GM23338 (cell line): Measurements from ENCODE around the gene TMTC2. TPM values are rescaled to one million over a fixed set of nuclear protein-coding genes. Genes with fewer than 3 reads are reported as not detected.

ENCODE experiments used
- ATAC-seq: fragments of 200-7000 bp; cut with Tn5 transposase; 3 replicates; pipeline ENCODE4 v1.9.1; 2020
- DNase-seq: peaks from one replicate; pipeline ENCODE4 v3.0.0-alpha.2; 2015; ENCODE audit warnings: low spot score
- H2AFZ ChIP-seq: fragments of 200-600 bp; sonication (generic); 2 replicates; pipeline ENCODE4 v1.8.0; 2016; ENCODE audit warnings: antibody characterized with exemption, mild to moderate bottlenecking, moderate library complexity
- H3F3A ChIP-seq: fragments of 200-600 bp; sonication (generic); replicated peaks from 2 replicates; pipeline ENCODE4 v1.8.0; 2017; ENCODE audit warnings: antibody characterized with exemption, mixed run types, low read depth
- H3K27ac ChIP-seq: fragments of 200-600 bp; sonication (generic); 2 replicates; pipeline ENCODE4 v1.6.1; 2016; ENCODE audit warnings: low read depth
- H3K27me3 ChIP-seq: fragments of 200-600 bp; sonication (generic); 2 replicates; pipeline ENCODE4 v1.8.0; 2016; ENCODE audit warnings: mild to moderate bottlenecking, mixed run types, moderate library complexity; ENCODE audit not compliant: insufficient read depth
- H3K36me3 ChIP-seq: fragments of 200-600 bp; sonication (generic); 2 replicates; pipeline ENCODE4 v1.8.0; 2016; ENCODE audit warnings: mild to moderate bottlenecking; ENCODE audit not compliant: insufficient read depth
- H3K4me1 ChIP-seq: fragments of 200-600 bp; sonication (generic); 2 replicates; pipeline ENCODE4 v1.8.0; 2016; ENCODE audit warnings: mild to moderate bottlenecking, moderate library complexity; ENCODE audit not compliant: insufficient read depth
- H3K4me2 ChIP-seq: fragments of 200-600 bp; sonication (generic); 2 replicates; pipeline ENCODE4 v1.7.1; 2017; ENCODE audit warnings: mixed run types
- H3K4me3 ChIP-seq: fragments of 200-600 bp; sonication (generic); 2 replicates; pipeline ENCODE4 v1.6.1; 2016; ENCODE audit warnings: mixed run types
- H3K79me2 ChIP-seq: fragments of 200-600 bp; sonication (generic); replicated peaks from 2 replicates; pipeline ENCODE4 v1.8.0; 2017; ENCODE audit warnings: mild to moderate bottlenecking; ENCODE audit not compliant: insufficient read depth
- H3K9me2 ChIP-seq: fragments of 200-600 bp; sonication (generic); 2 replicates; pipeline ENCODE4 v1.8.0; 2017; ENCODE audit not compliant: insufficient read depth
- H4K20me1 ChIP-seq: fragments of 200-600 bp; sonication (generic); replicated peaks from 2 replicates; pipeline ENCODE4 v1.8.0; 2017; ENCODE audit warnings: mild to moderate bottlenecking; ENCODE audit not compliant: insufficient read depth
- H3K27ac Mint-ChIP-seq: 2 replicates; pipeline ENCODE4 v1.8.0; 2020; ENCODE audit warnings: inconsistent platforms, mild to moderate bottlenecking, moderate library complexity, mixed read lengths
- H3K27me3 Mint-ChIP-seq: 3 replicates; pipeline ENCODE4 v1.8.0; 2022; ENCODE audit warnings: low read depth, mild to moderate bottlenecking, moderate library complexity, mixed read lengths, inconsistent platforms; ENCODE audit not compliant: insufficient read depth, poor library complexity
- H3K36me3 Mint-ChIP-seq: 3 replicates; pipeline ENCODE4 v1.8.0; 2021; ENCODE audit warnings: low read depth, mild to moderate bottlenecking, inconsistent platforms, moderate library complexity, mixed read lengths
- H3K4me1 Mint-ChIP-seq: 3 replicates; pipeline ENCODE4 v1.8.0; 2020; ENCODE audit warnings: mild to moderate bottlenecking, inconsistent platforms, mixed read lengths
- H3K4me3 Mint-ChIP-seq: 3 replicates; pipeline ENCODE4 v1.8.0; 2021; ENCODE audit warnings: moderate library complexity, mild to moderate bottlenecking, inconsistent platforms, mixed read lengths
- H3K9me3 Mint-ChIP-seq: 3 replicates; pipeline ENCODE4 v1.8.0; 2020; ENCODE audit warnings: moderate library complexity, mild to moderate bottlenecking, inconsistent platforms, mixed read lengths
- JUNB ChIP-seq: IDR thresholded peaks from one replicate; pipeline ENCODE4 v1.6.1; 2016; ENCODE audit warnings: antibody characterized with exemption; ENCODE audit not compliant: unreplicated experiment
- NANOG ChIP-seq: IDR thresholded peaks from 2 replicates; pipeline ENCODE4 v1.6.1; 2016; ENCODE audit warnings: antibody characterized with exemption, borderline replicate concordance
- POLR2AphosphoS5 ChIP-seq: IDR thresholded peaks from 2 replicates; pipeline ENCODE4 v1.6.1; 2016; ENCODE audit warnings: antibody characterized with exemption, low read depth
- STAT1 ChIP-seq: IDR thresholded peaks from one replicate; pipeline ENCODE4 v1.6.1; 2016; ENCODE audit warnings: antibody characterized with exemption; ENCODE audit not compliant: unreplicated experiment
- ZNF114 ChIP-seq: fragments of 250-450 bp; sonication (Bioruptor Pico); IDR thresholded peaks from 2 replicates; pipeline ENCODE4 v1.5.0; 2020; ENCODE audit warnings: mild to moderate bottlenecking, moderate library complexity
- ZNF331 ChIP-seq: fragments of 250-450 bp; sonication (Bioruptor Pico); IDR thresholded peaks from 2 replicates; pipeline ENCODE4 v1.5.0; 2020; ENCODE audit warnings: low read depth, mild to moderate bottlenecking, moderate library complexity
- polyA plus RNA-seq: library from polyadenylated mRNA; unstranded; fragments of >200 nt; fragmentation: Nextera tagmentation; extraction: Ambion mirVana; gene quantifications from 2 replicates; pipeline ENCODE4 v1.2.1, GENCODE V29; 2016
- total RNA-seq: library from RNA; depleted of rRNA; stranded (reverse); fragments of >200 nt; shearing (Covaris generic); gene quantifications from 2 replicates; pipeline ENCODE4 v1.2.3, GENCODE V29; 2014
- TF ChIP-seq, protein P1 (sequence below), 2 experiments: fragments of 200-600 bp in 1 of 2; sonication (generic) in 1 of 2; conservative IDR thresholded peaks; 2 replicates each; pipeline versions ENCODE4 v1.5.1 to v1.6.1; 2016 to 2017; ENCODE audit warnings: antibody characterized with exemption in 2 of 2, low read depth in 2 of 2, mild to moderate bottlenecking in 2 of 2, moderate library complexity in 1 of 2
- TF ChIP-seq, protein P2 (sequence below): IDR thresholded peaks from one replicate; pipeline ENCODE4 v1.6.1; 2018; ENCODE audit warnings: antibody characterized with exemption; ENCODE audit not compliant: unreplicated experiment
- TF ChIP-seq, protein P3 (sequence below): fragments of 250-450 bp; sonication (Bioruptor Pico); IDR thresholded peaks from 2 replicates; pipeline ENCODE4 v1.5.0; 2020; ENCODE audit warnings: mild to moderate bottlenecking, moderate library complexity

Gene TMTC2
- total and polyA plus RNA-seq, 2 experiments from 2014 or later = 0.57 to 6.5 TPM

DNA sequence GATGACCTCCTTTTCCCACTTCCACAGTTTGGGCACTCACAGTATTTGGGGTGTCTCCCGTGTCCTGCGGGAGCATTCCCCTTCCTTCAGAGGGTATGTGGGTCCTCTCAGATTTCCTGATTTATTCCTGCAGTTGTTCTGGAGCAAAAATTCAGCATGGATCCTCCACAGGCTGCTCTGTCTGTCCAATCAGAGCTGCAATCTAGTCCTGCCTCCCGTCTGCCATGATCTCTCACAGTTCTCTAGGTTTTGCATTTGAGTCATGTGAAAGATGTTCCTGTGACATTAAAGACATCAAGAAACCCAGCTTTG, 435.9 kb downstream of the TMTC2 start:
- Mint-ChIP-seq H3K36me3 (no peaks in the 10 kb centered on the region), H3K4me3 (no peak overlapping the region), H3K9me3 (no peaks in the 10 kb centered on the region), H3K4me1 (peaks cover 14% of the 10 kb centered on the region), H3K27me3 (no peaks in the 10 kb centered on the region), H3K27ac (0 out of 2 replicates have a peak overlapping the region, but pooled peaks have one; percentile 6)
- no peak for TF ChIP-seq STAT1
- TF ChIP-seq, protein P1, sequence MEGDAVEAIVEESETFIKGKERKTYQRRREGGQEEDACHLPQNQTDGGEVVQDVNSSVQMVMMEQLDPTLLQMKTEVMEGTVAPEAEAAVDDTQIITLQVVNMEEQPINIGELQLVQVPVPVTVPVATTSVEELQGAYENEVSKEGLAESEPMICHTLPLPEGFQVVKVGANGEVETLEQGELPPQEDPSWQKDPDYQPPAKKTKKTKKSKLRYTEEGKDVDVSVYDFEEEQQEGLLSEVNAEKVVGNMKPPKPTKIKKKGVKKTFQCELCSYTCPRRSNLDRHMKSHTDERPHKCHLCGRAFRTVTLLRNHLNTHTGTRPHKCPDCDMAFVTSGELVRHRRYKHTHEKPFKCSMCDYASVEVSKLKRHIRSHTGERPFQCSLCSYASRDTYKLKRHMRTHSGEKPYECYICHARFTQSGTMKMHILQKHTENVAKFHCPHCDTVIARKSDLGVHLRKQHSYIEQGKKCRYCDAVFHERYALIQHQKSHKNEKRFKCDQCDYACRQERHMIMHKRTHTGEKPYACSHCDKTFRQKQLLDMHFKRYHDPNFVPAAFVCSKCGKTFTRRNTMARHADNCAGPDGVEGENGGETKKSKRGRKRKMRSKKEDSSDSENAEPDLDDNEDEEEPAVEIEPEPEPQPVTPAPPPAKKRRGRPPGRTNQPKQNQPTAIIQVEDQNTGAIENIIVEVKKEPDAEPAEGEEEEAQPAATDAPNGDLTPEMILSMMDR (conservative IDR thresholded peaks at IDR 0.05; ENCODE audit: low read depth in 2 of 2) = no peak
- Histone ChIP-seq H3K4me2 (no peak overlapping the region), H3K27ac (no peak overlapping the region), H3K79me2 (no peaks in the 10 kb centered on the region), H3K4me3 (no peak overlapping the region), H3F3A (no peaks in the 10 kb centered on the region), H2AFZ (no peak overlapping the region), H3K4me1 (no peaks in the 10 kb centered on the region), H3K36me3 (no peaks in the 10 kb centered on the region), H3K9me2 (no peaks in the 10 kb centered on the region), H4K20me1 (no peaks in the 10 kb centered on the region), H3K27me3 (no peaks in the 10 kb centered on the region)
- ATAC-seq (no peak), DNase-seq (no peak)

DNA sequence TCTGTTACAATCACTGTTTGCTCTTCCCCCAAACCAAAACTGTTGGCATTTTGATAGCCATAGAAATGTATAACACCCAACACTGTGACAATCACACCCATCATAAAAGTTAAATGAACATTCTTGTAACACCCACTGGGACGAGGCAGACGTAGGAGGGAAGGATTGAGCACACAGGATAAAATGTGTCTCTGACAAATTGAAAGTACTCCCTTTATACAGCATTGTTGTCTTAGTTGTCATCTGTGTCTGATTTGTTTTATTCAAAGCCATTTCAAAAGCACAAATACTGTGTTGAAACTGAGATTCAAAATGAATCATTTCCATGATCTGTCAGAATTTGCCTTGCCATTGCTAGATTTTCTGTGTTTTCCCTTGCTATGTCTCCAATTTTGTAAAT, 436.3 kb downstream of the TMTC2 start:
- Mint-ChIP-seq H3K4me3 (no peak overlapping the region), H3K4me1 (peaks cover 17% of the 10 kb centered on the region), H3K9me3 (no peaks in the 10 kb centered on the region), H3K27me3 (no peaks in the 10 kb centered on the region), H3K36me3 (no peaks in the 10 kb centered on the region), H3K27ac (no peak overlapping the region)
- Histone ChIP-seq H3K27ac (no peak overlapping the region), H3K79me2 (no peaks in the 10 kb centered on the region), H2AFZ (no peak overlapping the region), H4K20me1 (no peaks in the 10 kb centered on the region), H3K4me2 (no peak overlapping the region), H3F3A (no peaks in the 10 kb centered on the region), H3K27me3 (no peaks in the 10 kb centered on the region), H3K36me3 (no peaks in the 10 kb centered on the region), H3K9me2 (no peaks in the 10 kb centered on the region), H3K4me3 (no peak overlapping the region), H3K4me1 (no peaks in the 10 kb centered on the region)
- ATAC-seq = no peak
- no peak for DNase-seq
- TF ChIP-seq, protein P2, sequence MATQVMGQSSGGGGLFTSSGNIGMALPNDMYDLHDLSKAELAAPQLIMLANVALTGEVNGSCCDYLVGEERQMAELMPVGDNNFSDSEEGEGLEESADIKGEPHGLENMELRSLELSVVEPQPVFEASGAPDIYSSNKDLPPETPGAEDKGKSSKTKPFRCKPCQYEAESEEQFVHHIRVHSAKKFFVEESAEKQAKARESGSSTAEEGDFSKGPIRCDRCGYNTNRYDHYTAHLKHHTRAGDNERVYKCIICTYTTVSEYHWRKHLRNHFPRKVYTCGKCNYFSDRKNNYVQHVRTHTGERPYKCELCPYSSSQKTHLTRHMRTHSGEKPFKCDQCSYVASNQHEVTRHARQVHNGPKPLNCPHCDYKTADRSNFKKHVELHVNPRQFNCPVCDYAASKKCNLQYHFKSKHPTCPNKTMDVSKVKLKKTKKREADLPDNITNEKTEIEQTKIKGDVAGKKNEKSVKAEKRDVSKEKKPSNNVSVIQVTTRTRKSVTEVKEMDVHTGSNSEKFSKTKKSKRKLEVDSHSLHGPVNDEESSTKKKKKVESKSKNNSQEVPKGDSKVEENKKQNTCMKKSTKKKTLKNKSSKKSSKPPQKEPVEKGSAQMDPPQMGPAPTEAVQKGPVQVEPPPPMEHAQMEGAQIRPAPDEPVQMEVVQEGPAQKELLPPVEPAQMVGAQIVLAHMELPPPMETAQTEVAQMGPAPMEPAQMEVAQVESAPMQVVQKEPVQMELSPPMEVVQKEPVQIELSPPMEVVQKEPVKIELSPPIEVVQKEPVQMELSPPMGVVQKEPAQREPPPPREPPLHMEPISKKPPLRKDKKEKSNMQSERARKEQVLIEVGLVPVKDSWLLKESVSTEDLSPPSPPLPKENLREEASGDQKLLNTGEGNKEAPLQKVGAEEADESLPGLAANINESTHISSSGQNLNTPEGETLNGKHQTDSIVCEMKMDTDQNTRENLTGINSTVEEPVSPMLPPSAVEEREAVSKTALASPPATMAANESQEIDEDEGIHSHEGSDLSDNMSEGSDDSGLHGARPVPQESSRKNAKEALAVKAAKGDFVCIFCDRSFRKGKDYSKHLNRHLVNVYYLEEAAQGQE = no peak
- TF ChIP-seq ZNF114 (CRISPR knock-in tag) (no peak), NANOG (no peak), STAT1 (no peak), ZNF331 (CRISPR knock-in tag) (no peak), POLR2AphosphoS5 (no peak), JUNB (no peak)
- TF ChIP-seq, protein P1 (conservative IDR thresholded peaks at IDR 0.05; ENCODE audit: low read depth in 2 of 2) = no peak
- TF ChIP-seq, protein P3, sequence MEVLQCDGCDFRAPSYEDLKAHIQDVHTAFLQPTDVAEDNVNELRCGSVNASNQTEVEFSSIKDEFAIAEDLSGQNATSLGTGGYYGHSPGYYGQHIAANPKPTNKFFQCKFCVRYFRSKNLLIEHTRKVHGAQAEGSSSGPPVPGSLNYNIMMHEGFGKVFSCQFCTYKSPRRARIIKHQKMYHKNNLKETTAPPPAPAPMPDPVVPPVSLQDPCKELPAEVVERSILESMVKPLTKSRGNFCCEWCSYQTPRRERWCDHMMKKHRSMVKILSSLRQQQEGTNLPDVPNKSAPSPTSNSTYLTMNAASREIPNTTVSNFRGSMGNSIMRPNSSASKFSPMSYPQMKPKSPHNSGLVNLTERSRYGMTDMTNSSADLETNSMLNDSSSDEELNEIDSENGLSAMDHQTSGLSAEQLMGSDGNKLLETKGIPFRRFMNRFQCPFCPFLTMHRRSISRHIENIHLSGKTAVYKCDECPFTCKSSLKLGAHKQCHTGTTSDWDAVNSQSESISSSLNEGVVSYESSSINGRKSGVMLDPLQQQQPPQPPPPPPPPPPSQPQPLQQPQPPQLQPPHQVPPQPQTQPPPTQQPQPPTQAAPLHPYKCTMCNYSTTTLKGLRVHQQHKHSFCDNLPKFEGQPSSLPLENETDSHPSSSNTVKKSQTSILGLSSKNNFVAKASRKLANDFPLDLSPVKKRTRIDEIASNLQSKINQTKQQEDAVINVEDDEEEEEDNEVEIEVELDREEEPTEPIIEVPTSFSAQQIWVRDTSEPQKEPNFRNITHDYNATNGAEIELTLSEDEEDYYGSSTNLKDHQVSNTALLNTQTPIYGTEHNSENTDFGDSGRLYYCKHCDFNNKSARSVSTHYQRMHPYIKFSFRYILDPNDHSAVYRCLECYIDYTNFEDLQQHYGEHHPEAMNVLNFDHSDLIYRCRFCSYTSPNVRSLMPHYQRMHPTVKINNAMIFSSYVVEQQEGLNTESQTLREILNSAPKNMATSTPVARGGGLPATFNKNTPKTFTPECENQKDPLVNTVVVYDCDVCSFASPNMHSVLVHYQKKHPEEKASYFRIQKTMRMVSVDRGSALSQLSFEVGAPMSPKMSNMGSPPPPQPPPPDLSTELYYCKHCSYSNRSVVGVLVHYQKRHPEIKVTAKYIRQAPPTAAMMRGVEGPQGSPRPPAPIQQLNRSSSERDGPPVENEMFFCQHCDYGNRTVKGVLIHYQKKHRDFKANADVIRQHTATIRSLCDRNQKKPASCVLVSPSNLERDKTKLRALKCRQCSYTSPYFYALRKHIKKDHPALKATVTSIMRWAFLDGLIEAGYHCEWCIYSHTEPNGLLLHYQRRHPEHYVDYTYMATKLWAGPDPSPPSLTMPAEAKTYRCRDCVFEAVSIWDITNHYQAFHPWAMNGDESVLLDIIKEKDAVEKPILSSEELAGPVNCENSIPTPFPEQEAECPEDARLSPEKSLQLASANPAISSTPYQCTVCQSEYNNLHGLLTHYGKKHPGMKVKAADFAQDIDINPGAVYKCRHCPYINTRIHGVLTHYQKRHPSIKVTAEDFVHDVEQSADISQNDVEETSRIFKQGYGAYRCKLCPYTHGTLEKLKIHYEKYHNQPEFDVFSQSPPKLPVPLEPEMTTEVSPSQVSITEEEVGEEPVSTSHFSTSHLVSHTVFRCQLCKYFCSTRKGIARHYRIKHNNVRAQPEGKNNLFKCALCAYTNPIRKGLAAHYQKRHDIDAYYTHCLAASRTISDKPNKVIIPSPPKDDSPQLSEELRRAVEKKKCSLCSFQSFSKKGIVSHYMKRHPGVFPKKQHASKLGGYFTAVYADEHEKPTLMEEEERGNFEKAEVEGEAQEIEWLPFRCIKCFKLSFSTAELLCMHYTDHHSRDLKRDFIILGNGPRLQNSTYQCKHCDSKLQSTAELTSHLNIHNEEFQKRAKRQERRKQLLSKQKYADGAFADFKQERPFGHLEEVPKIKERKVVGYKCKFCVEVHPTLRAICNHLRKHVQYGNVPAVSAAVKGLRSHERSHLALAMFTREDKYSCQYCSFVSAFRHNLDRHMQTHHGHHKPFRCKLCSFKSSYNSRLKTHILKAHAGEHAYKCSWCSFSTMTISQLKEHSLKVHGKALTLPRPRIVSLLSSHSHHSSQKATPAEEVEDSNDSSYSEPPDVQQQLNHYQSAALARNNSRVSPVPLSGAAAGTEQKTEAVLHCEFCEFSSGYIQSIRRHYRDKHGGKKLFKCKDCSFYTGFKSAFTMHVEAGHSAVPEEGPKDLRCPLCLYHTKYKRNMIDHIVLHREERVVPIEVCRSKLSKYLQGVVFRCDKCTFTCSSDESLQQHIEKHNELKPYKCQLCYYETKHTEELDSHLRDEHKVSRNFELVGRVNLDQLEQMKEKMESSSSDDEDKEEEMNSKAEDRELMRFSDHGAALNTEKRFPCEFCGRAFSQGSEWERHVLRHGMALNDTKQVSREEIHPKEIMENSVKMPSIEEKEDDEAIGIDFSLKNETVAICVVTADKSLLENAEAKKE (CRISPR knock-in tag) = no peak
